ENCODE data around the gene SLC7A1. TPM values are rescaled to one million over a fixed set of nuclear protein-coding genes. Genes with fewer than 3 reads are reported as not detected.
A peak's percentile ranks its signal among the peaks of the same experiment; 100 is the strongest.

SLC7A1 gene
- total RNA-seq, 4 donors from 2014 or later: 46.0 to 72.8 (median 50.8) TPM

DNA sequence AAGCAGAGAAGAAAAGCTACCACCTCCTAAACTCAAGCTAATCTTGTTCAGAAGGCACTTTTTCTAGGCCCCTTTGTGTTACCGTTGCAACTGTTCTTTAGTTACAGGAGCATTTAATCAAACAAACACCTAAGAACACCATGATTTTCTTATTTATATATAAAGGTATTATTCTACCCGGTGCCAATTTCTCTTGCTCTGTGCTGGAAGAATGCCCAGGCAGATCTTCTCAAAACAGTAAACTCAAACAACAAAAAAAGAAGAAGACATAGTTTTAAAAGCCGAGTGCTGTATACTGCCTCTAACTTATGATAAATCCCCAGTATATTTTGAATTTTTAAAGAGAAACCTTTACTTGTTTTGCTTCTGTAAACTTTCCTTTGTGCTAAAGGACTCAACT is 20.4 kb downstream of the SLC7A1 start:
- no peak for DNase-seq (ENCODE audit: low spot score in 2 of 2)
- 52 to 53% methylated on average over 3 of the region's 3 CpGs for WGBS, 2 donors
- no peak overlapping the region for H3K4me3 ChIP-seq (ENCODE audit: low read depth, poor library complexity, severe bottlenecking)
- TF ChIP-seq, protein P1, sequence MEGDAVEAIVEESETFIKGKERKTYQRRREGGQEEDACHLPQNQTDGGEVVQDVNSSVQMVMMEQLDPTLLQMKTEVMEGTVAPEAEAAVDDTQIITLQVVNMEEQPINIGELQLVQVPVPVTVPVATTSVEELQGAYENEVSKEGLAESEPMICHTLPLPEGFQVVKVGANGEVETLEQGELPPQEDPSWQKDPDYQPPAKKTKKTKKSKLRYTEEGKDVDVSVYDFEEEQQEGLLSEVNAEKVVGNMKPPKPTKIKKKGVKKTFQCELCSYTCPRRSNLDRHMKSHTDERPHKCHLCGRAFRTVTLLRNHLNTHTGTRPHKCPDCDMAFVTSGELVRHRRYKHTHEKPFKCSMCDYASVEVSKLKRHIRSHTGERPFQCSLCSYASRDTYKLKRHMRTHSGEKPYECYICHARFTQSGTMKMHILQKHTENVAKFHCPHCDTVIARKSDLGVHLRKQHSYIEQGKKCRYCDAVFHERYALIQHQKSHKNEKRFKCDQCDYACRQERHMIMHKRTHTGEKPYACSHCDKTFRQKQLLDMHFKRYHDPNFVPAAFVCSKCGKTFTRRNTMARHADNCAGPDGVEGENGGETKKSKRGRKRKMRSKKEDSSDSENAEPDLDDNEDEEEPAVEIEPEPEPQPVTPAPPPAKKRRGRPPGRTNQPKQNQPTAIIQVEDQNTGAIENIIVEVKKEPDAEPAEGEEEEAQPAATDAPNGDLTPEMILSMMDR (IDR thresholded peaks at IDR 0.05): no peak
- no peak for TF ChIP-seq POLR2A (IDR thresholded peaks at IDR 0.05)
- intact Hi-C loops (cut with DNase I; ENCODE audit: low total_unique reads): no loop called here

- intact Hi-C loops (cut with DNase I; ENCODE audit: low total_unique reads): no loop called here
- H3K4me3 ChIP-seq (ENCODE audit: low read depth, poor library complexity, severe bottlenecking): no peak overlapping the region
- 17 to 21% methylated on average over 8 of the region's 8 CpGs for WGBS, 2 donors
- peak; percentile 72 to 91 for DNase-seq (ENCODE audit: low spot score in 2 of 2)
- TF ChIP-seq, protein P1 (IDR thresholded peaks at IDR 0.05): no peak
- TF ChIP-seq POLR2A (IDR thresholded peaks at IDR 0.05): no peak
Measured at GRCh38 chr13:29573190-29573589, 22.3 kb downstream of the SLC7A1 start.

DNA sequence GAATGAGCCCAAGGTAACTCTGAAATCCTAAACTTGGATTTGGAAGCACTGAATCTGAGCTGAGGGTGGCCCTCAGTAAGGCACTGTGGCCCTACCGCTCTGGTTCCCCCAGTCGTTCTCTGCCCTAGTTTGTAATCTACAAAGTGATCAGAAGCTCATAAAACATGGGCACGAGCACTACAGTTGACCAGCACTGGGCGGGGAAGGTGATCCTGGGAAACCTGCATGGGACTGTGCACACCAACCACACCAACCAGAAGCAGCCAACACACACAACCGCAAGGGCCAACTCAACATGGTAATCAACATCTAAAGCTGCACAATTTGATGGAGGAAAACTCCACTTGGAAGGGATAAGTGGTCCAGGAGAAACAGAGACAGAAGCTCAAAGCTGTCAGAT is 22.9 kb downstream of the SLC7A1 start:
- WGBS, 2 donors: 51 to 81% methylated on average over 5 of the region's 5 CpGs
- DNase-seq (ENCODE audit: low spot score in 2 of 2): no peak
- intact Hi-C loops (cut with DNase I; ENCODE audit: low total_unique reads): no loop called here
- TF ChIP-seq, protein P1 (IDR thresholded peaks at IDR 0.05): no peak
- no peak for TF ChIP-seq POLR2A (IDR thresholded peaks at IDR 0.05)
- no peak overlapping the region for H3K4me3 ChIP-seq (ENCODE audit: low read depth, poor library complexity, severe bottlenecking)

DNA sequence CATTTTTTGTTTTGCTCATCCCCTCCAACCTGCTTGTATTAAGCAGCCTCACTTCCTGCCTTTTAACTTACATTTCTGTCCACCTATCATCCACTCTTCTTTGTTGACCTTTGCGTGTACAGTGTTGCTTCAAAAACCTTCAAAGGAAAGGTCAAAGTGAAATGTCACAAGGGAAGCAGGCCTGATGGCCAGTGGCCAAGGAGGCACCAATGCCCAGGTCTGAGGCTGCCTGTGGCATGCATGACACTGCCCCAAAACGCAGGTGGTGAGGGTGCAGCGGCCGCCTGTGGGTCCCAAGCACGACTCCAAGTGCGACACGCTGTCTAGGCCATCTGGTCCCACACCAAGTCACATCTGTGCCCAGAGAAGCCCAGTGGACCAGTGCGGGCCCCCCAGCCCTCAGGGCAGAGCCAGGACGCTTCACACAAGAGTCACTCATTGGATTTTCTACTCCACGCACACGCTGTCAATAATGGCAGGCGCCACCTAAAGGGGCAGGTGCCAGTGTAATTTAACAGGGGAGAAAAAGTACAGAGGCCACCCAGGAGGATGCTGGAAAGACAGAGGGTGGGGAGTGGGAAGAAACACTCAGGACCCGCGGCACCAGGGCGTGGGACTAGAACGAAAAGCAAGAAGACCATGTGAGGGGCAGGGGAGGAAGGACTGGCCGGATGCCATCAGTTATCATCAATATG is 23.5 kb downstream of the SLC7A1 start:
- intact Hi-C loops (cut with DNase I; ENCODE audit: low total_unique reads): no loop called here
- no peak overlapping the region for H3K4me3 ChIP-seq (ENCODE audit: low read depth, poor library complexity, severe bottlenecking)
- DNase-seq (ENCODE audit: low spot score in 2 of 2): no peak
- TF ChIP-seq, protein P1 (IDR thresholded peaks at IDR 0.05): no peak
- no peak for TF ChIP-seq POLR2A (IDR thresholded peaks at IDR 0.05)
- 89 to 90% methylated on average over 17 of the region's 17 CpGs for WGBS, 2 donors

- DNase-seq (ENCODE audit: low spot score in 2 of 2): no peak
- TF ChIP-seq, protein P1 (IDR thresholded peaks at IDR 0.05): no peak
- TF ChIP-seq POLR2A (IDR thresholded peaks at IDR 0.05): no peak
- WGBS, 2 donors: 88 to 89% methylated on average over 15 of the region's 15 CpGs
- no peak overlapping the region for H3K4me3 ChIP-seq (ENCODE audit: low read depth, poor library complexity, severe bottlenecking)
- intact Hi-C loops (cut with DNase I; ENCODE audit: low total_unique reads): no loop called here
Measured at GRCh38 chr13:29570051-29570654, 25.3 kb downstream of the SLC7A1 start.
